IPS-NIHi11 (cell line): ENCODE results near the gene CYP4B1.

Experiments
- DNase-seq: peaks from one replicate; pipeline ENCODE4 v3.0.0; 2012; ENCODE audit warnings: mixed read lengths, low spot score

The CYP4B1 gene

DNA sequence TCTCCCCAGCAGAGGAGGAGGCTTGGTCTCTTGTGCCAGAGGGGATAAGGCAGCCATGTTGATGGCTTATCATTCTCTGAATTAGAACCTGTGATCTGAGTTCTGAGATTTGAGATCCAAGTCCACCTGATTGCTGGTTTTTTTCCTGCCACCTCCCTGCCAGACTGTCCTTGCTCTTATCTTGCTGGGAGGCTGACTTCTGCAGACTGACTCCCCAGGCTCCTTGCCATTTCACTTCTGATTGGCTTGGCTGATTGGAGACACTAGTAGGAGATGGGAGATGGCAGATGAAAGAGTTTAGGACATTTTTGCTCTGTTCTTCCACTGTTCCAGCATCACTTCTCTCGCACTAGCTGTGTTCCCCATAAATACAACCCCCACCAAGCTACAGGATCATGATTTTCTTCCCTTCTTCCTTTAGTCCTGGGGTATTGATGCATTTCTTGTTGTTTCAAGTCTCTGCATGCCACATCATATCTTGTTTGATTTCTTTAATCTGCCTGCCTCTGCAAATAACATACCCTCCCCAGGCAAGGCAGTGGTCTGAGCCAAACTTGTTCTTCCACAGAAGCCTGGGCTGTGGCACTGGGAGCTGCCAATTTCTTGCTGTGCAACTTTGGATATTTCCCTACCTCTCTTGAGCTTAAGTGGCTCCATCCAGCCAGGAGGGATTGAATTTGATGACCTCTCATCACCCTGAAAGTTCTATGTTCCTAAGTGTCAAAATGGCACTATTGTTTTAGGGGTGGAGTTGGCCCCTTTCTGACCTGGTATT lies 963 bp upstream of the CYP4B1 start:
- no peak for DNase-seq

- no peak for DNase-seq
Measured at GRCh38 chr1:46800742-46801141, 1.9 kb downstream of the CYP4B1 start.

- no peak for DNase-seq
Measured at GRCh38 chr1:46801323-46802055, 2.6 kb downstream of the CYP4B1 start.

DNA sequence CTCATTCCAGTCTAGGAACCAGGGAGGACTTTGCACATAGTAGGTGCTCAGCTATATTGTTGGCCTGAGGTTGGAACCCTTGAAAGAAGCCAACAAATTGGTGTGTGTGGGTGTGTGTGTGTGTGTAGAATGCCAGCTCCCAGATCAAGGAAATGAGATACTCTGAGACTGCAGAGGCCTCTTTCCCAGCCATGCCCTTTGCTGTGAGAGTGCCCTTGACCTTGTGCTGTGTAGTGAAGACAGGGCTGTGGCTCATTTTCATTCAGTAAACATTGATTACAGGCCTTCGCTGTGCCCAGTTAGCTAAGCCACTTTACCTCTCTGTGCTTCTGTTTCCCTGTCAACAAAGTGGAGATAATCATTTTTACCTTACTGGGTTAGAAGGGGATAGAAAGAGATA lies 3.2 kb downstream of the CYP4B1 start:
- no peak for DNase-seq

- DNase-seq = no peak
Measured at GRCh38 chr1:46802901-46803574, 4.2 kb downstream of the CYP4B1 start.

DNA sequence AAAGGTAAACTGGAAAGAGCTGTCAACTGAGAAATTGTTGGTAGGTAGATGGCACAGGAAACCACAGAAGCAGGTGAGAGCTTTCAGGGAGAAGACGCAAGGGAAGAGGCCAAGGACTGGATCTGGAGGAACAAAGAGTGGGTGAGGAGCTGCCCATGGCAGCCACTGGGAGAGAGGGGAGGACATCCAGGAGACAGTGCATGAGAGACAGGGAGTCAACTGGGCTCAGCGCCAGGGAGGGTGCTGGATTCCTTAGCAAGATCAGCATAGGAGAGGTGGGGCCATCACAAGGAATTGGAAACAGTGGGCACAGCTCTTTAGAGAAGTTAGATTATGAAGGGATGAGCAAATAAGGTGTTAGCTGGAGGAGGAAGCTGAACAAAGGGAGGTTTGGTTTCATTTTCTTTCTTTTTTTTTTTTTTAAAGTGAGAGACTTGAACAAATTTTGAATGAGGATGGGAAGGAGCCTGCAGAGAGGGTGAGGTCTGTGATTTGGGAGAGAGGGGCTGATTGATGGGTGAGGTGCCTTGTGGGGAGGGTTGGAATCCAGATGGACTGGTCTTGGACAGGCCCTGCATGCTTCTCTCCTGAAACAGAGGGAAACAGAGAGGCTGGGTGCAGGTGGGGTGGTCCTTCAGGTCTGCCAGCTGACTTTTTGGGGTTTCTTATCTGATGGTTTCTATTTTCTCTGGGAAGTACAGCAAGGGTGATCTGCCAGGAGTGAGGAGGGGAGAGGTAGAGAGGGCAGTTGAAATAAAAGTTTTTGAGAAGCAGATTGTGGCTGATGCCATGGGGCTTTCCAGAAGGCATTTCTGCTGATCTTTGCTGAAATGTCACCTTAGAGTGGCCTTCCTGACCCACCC lies 5.4 kb downstream of the CYP4B1 start:
- no peak for DNase-seq

DNA sequence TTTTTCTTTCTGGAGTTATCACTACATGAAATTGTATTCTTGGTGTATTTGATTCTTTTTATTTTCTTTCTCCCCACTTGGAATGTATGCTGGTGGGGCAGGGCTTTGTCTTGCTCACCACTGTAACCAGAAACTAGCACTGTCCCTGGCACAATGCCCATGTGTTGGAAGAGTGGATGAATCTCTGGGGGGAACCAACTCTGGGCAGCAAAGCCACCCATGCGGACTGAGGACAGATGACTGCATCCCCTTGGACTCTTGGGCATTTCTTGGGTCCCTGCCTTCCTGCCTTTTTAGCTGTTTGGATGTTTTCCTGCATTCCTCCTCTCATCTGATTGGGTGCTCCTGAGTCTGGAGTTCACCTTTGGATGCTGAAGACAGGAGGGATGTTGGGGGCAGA lies 6.1 kb downstream of the CYP4B1 start:
- DNase-seq = no peak

DNA sequence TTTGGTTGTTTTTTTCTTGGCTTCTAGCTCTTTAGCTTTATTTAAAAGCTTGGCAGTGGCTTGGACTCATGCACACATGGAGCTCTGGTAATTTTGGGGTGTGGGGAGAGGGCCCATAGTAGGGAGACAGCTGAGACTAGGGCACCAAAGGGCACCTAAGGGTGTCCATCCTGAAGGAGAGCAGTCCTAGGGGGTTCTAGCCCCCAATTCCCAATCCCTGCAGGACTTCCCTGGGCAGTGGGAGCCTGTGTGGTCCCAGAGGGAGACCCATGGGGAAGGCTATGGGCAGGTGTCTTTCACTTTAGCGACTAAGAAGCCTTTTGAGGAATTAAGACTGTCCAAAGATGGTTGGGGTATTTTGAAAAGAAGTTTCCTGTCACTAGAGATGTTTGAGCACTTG lies 6.9 kb downstream of the CYP4B1 start:
- DNase-seq = no peak

DNA sequence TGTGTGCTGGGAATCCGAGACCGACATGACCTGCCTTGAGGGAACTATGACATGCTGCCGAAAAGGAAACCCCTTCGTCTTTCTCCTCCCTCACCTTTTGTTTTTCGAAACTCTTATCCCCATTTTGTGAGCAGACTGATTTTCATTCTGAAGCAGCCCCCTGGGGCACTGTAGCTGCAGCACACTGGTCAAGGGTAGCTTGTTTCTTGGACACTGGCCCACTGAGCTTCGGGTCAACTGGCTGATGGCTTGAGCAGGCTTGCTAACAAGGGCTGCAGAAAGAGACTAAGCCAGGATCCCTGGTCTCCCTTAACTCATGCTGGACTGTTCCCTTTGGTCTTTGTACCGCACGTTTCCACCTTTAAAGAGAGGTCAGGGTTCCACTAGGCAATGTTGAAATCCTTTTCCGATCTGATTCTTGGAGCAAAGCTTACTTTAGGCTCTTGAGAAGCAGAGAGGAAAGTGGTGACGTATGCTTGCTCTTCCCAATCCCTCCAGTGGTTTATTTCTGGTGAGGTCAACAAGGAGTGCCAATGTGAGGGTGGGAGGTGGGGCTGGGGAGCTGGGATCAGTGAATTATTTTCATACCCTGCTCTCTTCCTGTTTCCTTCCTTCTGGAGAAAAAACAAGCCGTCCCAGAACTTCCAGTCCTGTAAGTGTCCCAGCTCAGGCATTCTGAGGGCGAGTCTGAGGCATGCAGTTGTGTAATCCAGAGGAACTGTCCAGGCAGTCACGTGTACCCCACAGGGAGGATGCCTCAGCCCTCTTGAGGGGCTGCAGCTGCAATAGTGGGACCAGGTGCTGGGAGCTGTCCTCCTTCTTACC lies 7.6 kb downstream of the CYP4B1 start:
- DNase-seq = no peak

DNA sequence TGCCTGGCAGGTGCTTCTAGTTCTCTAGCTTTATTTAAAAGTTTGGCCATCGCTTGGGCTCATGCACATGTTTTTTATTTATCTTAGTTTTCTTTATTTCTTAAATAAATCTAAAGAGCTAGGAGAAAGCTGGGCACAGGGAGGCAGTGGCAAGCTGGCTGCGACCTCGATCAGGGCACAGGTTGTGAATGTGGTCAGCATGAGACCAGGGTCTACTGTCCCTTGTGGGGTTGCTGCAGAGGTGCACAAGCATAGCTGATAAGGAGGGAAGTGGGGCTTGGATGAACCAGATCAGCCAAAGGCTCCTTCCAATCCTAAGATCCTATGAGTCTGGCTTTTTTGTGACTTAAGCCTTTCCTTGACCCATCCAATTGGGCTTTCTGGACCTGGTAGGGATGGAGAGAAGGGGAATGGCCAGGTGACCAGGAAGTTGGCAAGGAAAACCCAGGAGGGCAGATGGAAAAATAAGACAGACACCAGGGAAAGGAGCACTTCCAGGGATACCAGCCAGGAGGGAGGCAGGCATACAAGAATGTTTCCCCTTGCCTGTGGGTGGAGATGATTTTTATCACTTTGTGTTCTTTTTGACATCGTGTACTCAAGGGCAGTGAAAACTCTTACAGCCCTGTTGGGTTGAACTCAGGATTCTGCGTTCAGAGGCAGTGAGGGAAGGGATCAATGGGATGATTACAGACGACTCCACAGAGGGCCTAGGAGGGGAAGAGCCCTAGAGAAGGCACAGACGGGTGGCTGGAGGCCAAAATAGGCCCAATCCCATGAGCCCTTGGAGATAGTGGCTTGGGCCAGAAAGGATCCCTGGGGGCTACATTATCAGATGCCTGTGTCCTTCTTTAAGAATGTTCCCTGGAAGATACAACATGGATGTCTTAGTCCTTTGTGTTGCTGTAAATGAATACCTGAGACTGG lies 8.5 kb downstream of the CYP4B1 start:
- DNase-seq = no peak

- no peak for DNase-seq
Measured at GRCh38 chr1:46809071-46809470, 10.2 kb downstream of the CYP4B1 start.

DNA sequence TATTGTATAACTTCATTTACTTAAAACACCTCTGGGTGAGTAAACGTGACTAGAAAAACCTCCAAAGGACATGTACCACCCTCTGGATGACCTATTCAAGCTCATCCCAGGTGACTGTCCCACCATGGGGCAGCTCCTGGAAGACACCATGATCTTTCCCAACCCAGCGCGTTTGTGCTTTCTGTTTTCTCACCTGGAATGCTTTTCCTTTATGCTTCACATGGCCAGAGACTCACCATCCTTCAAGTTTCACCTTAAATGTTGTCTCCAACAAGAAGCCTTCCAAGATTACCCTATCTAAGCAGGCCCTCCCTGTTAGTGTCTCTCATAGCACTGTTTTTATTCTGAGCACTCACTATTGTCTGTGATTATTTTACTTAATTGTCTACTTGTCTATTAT lies 11.1 kb downstream of the CYP4B1 start:
- DNase-seq = no peak

GRCh38 chr1:46810596-46810995 lies 11.8 kb downstream of the CYP4B1 start:
- DNase-seq = no peak

- DNase-seq = no peak
Measured at GRCh38 chr1:46811053-46811452, 12.2 kb downstream of the CYP4B1 start.

- no peak for DNase-seq
Measured at GRCh38 chr1:46812065-46812963, 13.5 kb downstream of the CYP4B1 start.

DNA sequence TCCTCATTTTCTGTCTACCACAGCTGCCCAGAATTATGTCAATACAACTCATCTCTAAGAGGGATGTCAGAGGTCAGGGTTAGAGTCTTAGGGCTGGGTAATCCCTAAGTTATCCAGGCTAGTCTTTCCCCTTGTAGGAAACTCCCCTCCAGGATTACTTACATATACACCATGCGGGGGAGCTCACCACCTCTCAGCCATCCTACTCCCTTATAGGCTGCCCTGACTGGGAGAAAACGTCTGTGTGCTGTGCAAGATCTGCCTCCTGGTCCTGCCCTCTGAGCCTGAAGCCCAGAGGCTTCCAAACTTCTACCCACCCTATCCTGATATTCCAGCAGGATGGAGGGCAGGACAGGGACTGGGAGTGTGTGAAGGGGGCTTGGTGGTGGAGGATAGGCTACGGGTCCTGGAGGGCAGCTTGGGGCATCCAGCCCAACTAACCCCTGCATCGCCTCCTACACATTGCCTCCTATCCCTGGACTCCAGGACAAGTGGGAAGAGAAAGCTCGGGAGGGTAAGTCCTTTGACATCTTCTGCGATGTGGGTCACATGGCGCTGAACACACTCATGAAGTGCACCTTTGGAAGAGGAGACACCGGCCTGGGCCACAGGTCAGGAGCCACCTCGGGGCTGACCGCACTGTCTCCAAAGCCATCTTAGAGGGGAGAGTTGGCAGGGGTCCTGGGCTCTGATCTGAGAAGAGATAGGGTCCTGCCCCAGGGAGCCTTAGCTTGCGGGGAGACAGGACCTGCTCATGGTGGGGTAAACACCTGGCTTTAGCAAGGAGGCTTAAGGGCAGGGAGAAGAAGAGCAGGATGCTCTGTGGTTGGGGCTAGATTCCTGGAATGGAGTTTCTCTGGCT lies 14.4 kb downstream of the CYP4B1 start:
- DNase-seq = no peak

- no peak for DNase-seq
Measured at GRCh38 chr1:46813858-46814396, 15.1 kb downstream of the CYP4B1 start.

DNA sequence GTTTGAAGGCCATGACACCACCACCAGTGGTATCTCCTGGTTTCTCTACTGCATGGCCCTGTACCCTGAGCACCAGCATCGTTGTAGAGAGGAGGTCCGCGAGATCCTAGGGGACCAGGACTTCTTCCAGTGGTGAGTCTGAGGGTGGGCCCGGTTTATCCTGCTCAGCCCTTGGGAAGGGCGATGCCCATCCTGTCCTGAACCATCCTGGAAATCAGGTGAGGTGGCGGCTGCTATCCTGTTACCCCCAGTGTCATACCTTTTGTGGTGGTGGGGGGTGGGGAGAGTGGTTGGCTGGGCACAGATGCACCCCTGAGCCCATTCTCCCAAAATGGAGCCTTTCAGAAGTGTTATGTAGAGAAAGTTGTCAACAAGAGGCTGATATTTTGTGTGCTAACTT lies 16.3 kb downstream of the CYP4B1 start:
- no peak for DNase-seq
